NCI-H146 (cell line): ENCODE results near the gene TMEM121.

ENCODE experiments used
- DNase-seq: peaks from one replicate; lab custom pipeline; 2025; lab: John Stamatoyannopoulos, UW

TMEM121 gene

DNA sequence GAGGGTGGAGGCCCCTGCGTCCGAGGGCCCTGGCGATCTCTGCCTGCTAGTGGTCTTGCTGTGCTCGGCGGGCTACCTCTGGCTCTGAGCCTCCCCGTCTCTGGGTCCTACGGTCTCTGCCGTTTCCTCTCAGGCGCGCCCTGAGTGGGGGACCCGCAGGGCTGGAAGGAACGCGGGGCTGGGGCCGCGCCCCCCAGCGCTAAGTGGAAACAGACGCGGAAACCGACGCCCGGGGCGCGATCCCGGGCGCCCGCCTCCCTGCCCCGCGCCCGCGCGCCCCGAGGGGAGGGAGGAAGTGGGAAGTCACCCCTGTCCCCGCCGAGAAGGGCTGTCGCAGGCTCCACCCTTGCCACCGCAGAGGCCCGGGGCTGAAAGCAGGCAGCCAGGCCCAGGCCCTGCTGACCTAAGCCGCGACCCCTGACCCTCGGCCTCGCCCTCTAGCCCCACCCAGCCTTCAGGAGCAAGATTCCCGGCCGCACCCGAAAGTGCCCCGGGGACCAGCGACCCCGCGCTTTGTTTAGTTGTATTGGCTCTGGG is 38.9 kb upstream of the TMEM121 start:
- peak; percentile 54 for DNase-seq

DNA sequence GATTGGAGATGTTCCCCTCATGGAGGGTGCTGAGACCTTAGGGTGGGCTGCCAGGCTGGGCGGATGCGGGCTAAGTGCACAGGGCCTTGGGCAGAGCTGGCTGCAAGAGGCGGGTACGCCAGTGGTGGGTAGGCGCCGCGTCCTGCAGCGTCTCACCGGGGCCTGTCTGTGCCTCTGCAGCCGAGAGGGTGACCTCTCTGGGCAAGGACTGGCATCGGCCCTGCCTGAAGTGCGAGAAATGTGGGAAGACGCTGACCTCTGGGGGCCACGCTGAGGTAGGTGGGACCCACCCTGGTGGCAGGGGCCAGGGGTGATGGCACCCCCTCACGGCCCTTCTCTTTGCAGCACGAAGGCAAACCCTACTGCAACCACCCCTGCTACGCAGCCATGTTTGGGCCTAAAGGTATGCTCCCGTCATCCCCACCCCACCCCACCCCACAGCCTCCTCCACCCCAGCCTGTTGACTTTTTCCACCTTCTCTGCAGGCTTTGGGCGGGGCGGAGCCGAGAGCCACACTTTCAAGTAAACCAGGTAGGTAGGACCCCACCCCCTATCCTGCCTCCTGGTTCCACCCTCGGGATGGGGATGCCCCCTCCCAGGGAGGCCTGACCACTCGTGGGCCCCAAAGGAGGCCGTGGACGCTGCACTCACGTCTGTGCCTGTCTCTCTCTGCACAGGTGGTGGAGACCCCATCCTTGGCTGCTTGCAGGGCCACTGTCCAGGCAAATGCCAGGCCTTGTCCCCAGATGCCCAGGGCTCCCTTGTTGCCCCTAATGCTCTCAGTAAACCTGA is 38.2 kb upstream of the TMEM121 start:
- no peak for DNase-seq

DNA sequence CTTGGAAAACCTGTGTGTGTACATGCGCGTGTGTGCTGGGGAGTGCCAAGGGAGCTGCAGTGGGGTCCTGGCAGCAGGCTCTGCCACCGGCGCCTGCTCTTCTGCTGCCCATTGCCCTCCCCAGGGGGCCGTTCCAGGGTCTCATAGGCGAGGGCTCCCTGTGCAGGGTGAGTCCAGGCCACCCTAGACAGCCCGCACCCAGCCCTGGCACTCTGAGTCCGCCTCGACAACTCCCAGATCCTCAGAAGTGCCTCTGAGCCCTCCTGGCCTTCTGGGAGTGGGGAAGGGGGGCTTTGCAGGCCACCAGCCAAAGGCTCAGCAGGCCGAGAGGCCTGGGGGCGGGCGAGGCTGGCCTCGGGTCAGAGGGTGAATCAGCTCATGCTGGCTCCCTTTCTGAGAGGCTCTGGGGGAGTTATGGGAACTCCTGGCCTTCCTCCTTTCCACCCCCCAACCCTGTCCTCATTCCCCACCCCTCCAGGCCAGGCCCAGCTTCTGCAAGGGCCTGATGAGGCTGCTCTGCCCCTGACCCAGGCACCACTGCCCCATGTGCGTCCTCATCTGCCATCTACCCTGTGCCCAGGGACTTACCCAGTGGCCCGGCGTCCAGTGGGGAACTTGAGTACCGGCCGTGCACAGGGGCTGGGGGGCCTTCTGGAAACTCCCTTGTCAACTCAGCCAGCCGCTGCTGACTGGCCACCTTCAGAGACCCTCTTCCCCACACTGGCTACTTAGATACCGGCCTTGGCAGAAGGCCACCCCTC is 37.4 kb upstream of the TMEM121 start:
- no peak for DNase-seq

DNA sequence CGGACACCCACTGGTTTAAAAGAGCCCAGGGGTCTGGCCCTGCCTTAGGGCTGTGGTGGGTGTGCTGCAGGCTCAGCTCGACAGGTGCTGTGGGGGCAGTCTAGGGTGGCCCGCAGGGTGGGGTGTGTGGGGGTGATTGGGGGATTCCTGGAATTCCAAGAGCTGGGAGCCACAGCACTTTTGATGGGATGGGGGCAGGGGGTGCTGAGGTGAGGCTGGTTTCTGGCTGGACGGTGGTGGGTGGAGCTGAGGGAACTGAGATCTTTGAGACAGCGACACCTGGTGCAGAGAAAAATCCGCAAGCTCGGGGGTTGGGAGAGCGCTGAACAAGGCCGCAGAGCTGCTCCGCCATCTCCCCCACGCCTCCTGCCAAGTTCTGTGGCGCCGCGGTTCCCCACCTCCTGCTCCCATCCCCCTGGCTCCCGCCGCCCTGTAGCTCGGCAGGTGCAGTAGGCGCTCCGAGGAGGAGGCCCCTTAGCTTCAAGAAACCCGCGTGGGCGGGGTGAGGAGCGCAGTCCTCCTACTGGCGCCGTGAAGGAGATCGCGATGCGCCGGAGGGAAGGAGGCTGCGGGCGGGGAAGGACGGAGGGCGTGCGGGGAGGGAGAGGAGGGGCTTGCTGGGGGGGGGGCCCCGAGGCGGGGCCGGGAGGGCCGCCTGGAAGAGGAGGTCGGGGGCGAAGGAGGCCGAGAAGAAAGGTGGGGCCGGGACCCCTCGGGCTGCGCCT is 36.7 kb upstream of the TMEM121 start:
- DNase-seq: peak; percentile 94

DNA sequence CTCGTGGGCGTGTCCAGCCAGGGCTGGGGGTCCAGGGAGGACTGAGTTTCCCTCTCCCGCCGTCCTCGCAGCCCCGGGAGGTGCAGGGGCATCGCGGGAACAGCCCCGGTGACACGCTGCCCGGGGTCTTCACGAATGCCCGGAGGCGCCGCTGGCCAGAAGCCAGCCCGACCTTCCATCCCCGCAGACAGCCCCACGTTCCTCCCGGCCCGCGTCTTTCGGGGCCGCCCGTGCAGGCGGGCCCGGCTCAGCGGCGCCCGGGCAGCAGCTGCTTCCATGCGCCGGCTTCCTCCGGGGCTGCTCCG is 36.2 kb upstream of the TMEM121 start:
- no peak for DNase-seq

DNA sequence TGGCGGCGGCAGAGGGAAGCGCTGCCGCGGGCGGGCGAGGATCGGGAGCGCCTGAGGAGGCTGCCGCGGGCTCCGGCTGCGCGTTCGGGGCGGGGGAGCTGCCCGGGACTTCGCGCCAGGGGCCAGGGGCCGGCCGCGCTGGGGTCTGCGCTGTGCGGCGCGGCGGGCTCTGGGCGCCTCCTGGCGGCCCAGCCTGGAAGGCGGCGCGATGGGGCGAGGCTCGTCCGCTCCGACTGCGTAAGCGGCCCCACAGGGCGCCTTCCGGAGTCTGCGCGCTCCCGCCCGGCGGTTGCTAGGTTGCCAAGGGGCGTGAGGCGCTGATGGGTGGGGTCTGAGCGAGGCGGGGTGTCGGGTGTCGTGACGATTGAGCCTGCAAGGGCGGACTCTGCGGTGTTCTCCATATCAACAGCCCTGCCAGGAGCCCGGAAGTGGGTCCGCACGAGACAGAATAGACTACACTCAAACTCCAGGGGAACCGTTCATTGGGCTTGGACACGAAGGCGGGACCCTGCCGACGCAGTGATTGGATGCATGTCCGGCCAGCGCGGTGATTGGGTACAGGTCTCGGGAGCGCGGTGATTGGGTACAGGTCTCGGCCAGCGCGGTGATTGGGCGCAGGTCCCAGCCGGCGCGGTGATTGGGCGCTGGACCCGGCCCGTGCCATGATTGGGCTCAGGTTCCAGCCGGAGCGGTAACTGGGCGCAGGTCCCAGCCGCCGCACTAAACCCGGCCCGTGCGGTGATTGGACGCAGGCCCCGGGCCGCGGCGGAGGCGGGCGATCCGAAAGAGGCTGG is 35.6 kb upstream of the TMEM121 start, which contains the start of gene TEDC1:
Gene TEDC1, plus strand, starts transcription at position 675 of the 794 bp plus-strand sequence. CDS start 130 bp downstream, outside the sequence.
- DNase-seq: peak; percentile 100

DNA sequence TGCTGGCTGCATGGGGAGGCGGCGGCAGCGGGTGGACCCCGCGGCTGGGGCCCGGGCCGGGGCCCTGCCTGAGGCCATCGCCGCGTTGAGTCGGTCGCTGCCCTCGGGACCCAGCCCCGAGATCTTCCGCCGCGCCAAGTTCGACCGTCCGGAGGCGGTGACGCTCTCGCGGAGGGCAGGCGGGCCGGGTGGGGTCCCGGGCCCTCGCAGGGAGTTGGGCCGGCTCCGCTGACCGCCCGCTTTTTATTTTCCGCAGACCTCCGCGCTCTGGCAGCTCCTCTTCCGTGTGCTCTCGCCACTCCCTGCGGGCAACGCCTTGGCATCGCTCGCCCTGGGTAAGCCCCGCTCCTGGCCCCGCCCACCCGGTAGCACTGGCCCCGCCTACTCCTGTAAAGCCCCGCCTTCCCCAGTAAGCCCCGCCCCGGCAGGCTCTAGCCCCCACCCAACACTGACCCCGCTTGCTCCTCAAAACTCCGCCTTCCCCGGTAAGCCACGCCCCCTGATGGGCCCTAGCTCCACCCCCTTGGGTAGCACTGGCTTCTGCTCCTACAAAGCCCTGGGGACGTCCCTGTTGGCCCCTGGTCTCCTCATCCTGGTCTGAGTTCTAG is 34.9 kb upstream of the TMEM121 start:
- DNase-seq: peak; percentile 66

DNA sequence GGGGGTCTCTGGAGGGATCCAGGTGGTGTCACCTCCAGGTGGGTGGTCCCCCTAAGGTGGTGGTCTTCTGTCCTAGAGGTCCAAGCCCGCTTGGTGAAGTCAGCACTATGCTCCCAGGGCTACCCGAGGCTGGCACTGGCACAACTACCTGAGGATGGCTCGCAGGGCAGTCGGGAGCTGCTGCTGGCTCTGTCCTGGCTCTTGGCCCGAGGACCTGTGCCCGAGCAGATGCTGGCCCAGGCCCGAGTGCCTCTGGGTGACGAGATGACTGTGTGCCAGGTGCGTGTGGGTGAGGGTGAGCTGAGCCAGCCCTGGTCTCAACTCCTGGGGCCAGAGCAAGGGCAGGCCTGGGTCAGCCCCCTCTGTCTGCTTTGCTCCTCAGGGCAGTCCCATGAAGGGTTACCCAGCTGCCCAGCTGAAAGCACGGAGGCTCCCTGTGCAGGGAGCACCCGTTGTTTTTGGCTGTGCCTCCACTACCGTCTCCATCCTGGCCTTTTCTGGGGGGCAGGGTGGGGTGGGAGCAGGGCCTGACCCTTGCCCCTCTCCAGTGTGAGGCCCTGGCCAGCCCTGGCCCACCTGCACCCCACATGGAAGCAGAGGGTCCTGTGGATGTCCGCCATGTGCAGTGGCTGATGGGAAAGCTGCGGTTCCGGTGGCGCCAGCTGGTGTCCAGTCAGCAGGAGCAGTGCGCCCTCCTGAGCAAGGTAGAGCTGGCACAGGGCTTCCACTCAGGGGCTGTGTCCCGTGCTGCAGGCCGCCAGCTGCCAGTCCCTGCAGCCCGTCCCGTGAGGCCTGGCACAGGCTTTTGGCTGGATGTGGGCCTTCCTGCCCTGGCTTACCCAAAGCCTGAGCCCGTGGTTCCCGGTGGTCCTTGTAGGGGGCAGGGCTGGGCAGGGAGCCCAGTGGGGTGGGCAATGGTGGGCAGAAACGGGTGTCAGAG is 34.1 kb upstream of the TMEM121 start:
- DNase-seq: no peak

DNA sequence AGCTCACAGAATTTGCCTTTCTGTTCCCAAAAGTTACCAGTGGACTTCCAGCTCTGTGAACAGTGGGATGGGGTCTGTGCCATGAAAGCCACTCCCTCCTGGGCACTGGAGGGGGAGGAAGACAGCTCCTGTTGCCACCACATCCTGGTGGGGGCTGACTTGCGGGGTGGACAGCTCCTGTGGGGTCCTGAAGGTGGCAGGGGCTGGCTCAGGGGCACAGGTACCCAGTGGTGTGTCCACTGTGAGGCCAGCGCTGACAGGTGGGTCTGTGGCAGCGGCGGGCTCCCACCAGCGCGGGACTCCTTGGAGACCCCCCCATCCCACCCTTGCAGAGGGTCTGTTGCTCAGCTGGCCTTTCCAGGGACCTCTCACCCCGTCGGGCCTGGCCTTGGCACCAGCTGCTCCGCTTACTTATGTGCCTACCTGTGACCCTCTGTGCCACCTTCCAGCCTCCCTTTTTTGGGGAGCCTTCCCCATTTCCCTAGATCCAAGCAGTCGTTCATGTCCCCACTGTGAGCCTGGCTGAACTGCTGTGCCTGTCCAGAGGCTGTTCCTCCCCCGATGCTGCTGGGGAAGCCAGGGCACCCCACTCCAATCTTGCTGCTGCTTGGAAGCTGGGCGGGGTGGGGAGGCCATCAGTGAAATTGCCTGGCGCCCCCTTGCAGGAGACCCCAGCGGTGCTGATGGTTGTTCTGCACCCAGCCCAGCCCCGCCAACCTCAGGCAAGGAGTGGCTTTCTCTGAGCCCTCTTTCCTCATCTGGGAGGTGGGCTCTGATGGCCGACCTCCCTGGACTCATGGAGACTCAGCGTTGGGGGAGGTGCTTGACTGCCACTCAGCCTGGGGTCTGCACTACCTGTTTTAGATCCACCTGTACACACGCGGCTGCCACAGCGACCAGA is 33.2 kb upstream of the TMEM121 start:
- no peak for DNase-seq

DNA sequence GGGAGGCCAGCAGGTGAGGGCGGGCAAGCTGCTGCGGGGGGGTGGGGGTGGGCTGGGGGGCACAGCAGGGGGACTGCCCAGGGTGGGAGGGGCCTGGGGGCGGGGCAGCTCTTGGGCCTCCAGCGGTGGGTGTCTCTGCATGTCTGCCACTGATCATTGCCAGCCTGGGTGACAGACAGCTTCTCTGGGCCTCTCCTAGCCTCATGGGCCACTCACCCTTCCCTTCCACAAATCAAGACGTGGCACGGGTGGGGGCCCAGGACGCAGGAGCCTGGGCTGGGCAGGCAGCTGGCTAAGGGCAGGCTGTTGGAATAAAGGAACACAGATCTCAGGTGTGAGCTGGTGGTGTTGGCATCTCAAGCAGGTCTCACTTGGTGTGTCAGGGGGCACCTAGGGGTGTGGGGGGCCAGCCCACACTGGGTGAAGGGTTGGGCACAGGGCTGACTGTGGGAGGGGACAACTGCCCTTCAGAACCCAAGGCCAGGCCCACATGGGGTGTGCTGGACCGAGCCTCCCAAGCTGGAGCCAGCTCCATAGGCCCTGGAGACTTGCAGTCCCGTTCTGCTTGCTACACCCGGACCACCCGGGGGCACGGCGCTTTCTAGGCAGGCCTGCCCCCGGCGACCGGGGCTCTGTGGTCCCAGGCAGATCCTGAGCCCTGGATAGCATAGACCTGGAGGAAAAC is 32.3 kb upstream of the TMEM121 start:
- DNase-seq: no peak

DNA sequence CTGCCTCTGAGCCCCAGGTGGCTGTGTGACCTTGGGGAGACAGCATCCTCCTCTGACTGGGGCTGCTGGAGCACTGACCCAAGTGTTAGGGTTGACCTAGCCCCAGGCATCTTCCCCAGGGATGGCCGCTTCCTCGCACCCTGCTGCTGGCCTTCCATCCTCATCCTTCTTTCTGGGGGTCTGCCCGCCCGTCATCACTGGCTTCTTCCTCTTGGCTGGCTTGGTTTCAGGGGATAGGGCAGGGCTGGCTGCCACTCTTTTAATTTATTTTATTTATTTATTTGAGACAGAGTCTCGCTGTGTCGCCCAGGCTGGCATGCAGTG is 31.8 kb upstream of the TMEM121 start:
- DNase-seq: no peak

DNA sequence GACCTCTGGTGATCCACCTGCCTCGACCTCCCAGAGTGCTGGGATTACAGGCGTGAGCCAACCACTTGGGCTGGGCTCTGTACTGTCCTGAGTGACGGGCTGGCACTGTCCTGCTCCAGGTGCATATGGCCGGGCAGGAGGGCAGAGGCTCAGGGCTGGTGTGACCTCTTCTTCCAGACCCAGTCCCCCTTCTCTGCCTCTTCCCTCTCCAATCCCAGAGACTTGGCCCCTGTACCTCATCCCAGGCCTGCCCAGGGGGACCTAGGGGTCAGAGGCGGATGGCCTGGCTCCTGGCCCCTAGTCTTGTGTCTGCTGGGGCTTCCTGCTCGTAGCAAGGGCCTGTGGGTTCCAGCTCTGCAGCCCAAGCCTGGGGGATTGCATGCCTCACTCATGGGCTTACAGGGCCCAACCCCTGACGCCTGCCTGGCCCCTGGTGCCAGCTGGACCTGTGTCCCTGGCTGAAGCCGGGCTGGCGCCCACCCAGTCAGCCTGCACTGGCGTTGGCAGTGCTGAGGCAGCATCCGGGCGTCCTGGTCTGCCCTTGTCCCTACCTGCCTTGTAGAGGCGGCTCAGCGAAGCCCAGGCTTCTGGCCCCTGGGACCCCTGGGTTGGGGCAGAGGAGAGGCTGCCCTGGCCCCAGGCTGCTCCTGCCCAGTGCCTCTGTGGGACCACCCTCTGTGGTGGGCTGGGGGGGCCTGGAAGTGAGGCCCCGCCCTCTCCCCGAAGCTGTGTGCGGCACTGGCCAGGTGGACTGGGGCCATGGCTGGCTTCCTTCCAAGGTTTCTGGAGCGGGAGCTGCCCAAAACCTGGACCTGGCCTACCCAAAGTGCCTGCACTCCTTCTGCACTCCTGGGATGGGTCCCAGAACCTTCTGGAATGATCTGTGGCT is 31.0 kb upstream of the TMEM121 start:
- DNase-seq: no peak

DNA sequence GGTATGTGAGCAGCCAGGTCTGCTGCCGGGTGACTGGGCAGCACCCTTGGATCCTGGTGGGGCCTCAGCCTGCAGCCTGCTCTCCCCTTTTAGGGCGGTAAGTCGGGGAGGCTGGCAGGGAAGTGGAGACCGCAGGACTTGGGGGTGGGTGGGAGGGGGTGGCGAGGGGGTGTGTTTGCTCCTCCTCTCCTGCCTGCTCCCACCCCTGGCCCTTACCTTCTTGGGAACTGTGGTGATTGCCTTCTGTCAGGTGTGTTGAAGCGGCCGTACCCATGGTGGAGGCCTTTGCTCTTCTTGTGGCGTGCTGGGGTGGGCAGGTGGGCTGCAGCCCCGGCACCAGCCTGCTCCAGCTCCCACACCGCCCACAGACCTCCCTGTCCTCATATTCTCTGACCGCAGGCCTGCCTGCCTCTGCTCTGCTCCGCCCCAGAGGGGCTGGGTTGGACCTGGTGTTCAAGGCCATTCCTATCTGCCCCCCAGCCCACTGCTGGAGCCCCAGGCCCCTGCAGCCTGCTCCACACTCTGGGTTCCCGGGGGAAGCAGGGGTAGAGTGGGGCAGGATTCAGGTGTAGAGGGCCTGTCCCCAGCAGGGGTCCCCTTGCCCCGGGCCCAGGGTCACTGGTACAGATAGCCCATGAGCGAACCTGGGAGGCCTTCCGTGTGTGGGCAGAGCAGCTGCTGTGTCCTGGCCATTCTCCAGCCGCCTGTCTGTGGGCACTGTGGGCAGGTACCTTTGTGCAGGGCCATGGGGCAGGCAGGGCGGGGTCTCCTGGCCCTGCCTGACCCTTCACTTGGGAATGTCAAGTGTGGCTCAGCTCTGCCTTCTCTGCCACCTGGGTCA is 30.2 kb upstream of the TMEM121 start:
- DNase-seq: no peak

DNA sequence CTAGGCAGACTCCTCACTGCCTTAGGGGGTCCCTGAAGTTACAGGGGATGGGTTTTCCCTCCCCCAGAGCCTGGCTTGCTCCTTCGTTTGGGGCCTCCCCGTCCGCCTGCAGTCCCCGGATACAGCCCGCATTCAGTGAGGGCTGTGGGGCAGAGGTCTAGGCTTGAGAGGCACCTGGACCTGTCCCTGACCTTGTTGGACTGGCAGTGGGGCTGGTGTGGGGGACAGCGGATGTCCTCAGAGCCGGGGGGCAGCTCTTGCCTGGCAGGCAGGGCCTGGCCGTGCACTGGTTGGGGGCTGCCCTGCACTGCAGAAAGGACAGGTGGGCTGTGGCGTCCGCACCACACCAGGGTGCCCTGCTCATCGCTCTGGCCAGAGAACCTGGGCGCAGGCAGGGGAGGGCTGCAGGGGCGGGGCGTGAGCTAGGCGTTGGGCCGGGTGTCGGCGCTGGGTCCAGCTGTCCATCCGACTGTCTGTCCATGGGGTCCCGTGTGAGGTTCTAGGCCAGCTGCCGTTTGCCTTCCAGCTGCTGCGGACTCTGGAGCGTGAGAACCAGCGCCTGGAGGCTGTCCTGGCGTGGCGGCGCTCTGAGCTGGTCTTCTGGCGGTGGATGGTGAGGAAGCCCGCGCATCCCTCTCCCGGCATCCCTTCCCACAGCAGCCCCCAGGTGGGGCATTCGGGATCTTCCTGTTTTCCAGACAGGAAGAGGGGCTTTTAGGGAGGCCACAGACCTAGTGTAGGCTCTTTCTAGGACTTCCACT is 29.4 kb upstream of the TMEM121 start:
- DNase-seq: no peak

DNA sequence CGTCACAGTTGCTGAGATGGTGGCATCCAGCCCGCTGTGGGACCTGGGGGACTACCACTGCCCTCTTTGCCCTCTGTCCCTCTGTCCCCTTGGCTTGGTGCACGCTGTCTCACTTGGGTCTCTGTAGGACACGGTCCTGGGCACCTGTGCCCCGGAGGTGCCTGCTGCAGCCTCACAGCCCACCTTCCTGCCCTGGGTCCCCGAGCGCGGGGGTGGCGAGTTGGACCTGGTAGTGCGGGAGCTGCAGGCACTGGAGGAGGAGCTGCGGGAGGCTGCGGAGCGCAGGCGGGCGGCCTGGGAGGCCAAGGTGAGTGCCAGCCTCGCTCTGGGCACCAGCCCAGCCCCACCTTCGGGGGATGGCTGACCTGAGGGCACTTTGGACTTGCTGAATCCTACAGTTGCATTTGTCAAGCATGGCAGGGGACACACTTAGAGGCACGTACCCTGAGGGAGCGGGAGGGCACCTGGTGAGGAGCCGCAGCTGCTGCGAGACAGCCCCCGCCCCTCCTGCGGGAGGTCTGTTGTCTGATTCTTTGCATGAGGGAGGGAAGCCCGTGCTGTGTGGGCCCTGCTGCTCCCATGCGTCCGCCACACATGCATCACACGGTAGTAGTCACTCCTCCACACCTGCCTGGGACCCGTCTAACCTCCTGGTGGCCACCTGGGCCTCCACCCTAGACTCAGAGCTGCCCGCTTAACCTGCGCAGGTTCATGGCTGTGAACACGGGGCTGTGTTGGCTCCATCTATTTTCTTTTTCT is 28.5 kb upstream of the TMEM121 start:
- peak; percentile 34 for DNase-seq
